GM12873 (cell line): ENCODE measurements around the gene HSD11B2.

Experiments
- CTCF ChIP-seq: IDR thresholded peaks from 2 replicates; pipeline ENCODE4 v1.5.1; 2012; ENCODE audit warnings: low read depth, mild to moderate bottlenecking, moderate library complexity, low read length, control low read depth; ENCODE audit not compliant: insufficient read depth; ENCODE audit errors: missing control alignments

HSD11B2 gene

GRCh38 chr16:67394155-67395104, 36.5 kb upstream of the HSD11B2 start:
- TF ChIP-seq CTCF = no peak

GRCh38 chr16:67395105-67395457, 35.8 kb upstream of the HSD11B2 start:
- TF ChIP-seq CTCF = no peak

- TF ChIP-seq CTCF = no peak
Measured at GRCh38 chr16:67395458-67396158, 35.3 kb upstream of the HSD11B2 start.

DNA sequence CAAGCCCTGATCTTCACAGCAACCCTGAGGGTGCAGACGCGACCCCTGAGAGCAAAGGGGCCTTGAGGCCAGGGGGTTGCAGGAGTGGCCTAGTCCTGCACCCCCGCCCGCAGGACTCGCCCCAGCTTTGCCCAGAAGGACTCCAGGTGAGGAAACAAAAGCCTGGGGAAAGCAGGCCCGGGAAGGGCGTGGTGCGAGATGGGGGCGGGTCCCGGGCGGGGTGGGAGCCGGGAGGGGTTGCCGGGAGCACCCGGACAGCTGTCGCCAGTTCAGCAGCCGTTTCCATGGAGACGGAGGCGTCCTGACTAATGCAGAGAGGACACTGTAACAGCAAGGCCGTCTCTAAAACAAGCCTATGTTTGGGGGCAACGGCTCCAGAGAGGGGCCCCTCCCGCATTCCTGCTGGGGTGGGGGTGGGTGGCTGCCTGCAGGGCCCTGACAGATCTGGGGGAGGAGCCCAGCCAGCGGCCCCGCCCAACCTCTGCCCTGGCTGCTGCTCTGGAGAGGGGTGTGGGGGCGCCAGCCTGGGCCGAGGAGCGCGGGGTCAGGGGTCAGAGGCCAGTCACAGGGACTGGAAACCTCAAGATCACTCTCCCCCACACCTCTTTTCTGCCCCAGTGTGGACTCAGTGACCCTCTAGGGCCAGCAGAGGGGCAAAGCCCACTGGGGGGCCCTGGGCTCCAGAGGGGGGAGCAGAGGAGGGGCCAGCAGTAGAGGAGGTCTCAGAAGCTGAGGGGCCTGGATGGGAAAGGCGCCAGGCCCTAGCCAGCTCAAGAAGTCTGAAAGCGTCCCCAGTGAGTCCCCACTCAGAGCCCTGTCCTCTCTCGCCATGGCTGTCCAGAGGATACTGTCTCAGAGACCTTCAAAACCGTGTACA, 34.5 kb upstream of the HSD11B2 start:
- no peak for TF ChIP-seq CTCF

DNA sequence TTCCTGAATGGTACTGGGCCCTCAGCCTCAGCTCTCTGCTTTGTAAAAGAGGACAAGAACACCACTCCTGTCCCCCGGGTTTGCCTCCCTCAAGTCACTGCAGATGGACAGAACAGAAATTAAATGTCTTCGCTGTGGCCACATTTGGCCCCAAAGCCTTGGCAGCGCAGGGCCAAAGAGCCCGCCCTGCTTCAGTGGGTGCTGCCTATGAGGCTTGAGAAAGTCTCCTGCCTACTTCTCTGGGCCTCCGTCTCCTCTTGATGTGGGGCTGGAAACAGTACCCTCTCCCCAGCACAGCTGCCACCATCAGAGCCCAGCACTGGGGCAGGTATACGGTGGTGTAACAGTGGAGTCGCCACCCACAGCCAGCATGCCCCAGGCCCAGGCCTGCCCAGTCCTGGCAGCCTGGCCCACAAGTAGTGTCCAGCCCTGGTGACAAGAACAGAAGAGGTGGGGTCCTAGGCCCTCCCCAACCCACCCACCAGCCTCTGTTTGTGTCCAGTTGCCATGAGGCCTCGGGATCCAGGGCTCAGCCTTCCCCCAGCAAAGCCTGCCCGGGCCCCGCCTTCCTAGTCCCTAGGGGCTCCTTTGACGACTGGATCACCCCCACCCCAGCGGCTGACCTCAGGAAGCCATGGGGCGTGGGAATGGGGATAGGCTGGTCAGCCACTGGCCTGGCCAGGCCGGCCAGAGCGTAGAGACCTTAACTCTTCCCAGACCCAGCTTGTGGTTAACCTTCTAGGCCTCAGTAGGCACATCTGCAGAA, 33.7 kb upstream of the HSD11B2 start:
- TF ChIP-seq CTCF = no peak

GRCh38 chr16:67397812-67398545, 32.9 kb upstream of the HSD11B2 start:
- TF ChIP-seq CTCF = peak; percentile 17
